Neural cell (in vitro differentiated cells): ENCODE measurements around the gene SPEM3. TPM values are rescaled to one million over a fixed set of nuclear protein-coding genes. Genes with fewer than 3 reads are reported as not detected.

ENCODE experiments used
- H2AFZ ChIP-seq: fragments of 200-600, 300-800 bp; sonication (generic), shearing (Covaris generic); 2 replicates; pipeline ENCODE4 v1.6.0; 2014; ENCODE audit warnings: low read depth, mild to moderate bottlenecking, antibody characterized with exemption, low read length, moderate library complexity
- H3F3A ChIP-seq: fragments of 200-600 bp; shearing (Covaris generic); 2 replicates; pipeline ENCODE4 v1.6.1; 2016; ENCODE audit warnings: mild to moderate bottlenecking, moderate library complexity, mixed read lengths, antibody characterized with exemption, low read length; ENCODE audit not compliant: insufficient read depth, poor library complexity, severe bottlenecking
- H3K27ac ChIP-seq: fragments of 200-600, 300-800 bp; sonication (generic), shearing (Covaris generic); 2 replicates; pipeline ENCODE4 v1.5.1; 2014; ENCODE audit warnings: mild to moderate bottlenecking, low read length, moderate library complexity
- H3K27me3 ChIP-seq: fragments of 300-800, 200-600 bp; sonication (generic), shearing (Covaris generic); 2 replicates; pipeline ENCODE4 v1.6.0; 2014; ENCODE audit warnings: mild to moderate bottlenecking, low read depth, low read length, moderate library complexity; ENCODE audit not compliant: insufficient read depth
- H3K36me3 ChIP-seq: fragments of 300-800, 200-600 bp; sonication (generic), shearing (Covaris generic); 2 replicates; pipeline ENCODE4 v1.5.1; 2014; ENCODE audit warnings: mild to moderate bottlenecking, antibody characterized with exemption, low read length, moderate library complexity; ENCODE audit not compliant: insufficient read depth
- H3K4me2 ChIP-seq: fragments of 300-800, 200-600 bp; sonication (generic), shearing (Covaris generic); 2 replicates; pipeline ENCODE4 v1.6.0; 2014; ENCODE audit warnings: mild to moderate bottlenecking, low read length
- H3K4me3 ChIP-seq: fragments of 300-800, 200-600 bp; sonication (generic), shearing (Covaris generic); 2 replicates; pipeline ENCODE4 v1.5.1; 2014; ENCODE audit warnings: mild to moderate bottlenecking, low read length, moderate library complexity
- H3K79me2 ChIP-seq: fragments of 200-600 bp; shearing (Covaris generic); replicated peaks from 2 replicates; pipeline ENCODE4 v1.6.0; 2014; ENCODE audit warnings: mild to moderate bottlenecking, low read length, moderate library complexity; ENCODE audit not compliant: insufficient read depth
- H3K9ac ChIP-seq: fragments of 300-800, 200-600 bp; sonication (generic), shearing (Covaris generic); 2 replicates; pipeline ENCODE4 v1.6.1; 2016; ENCODE audit warnings: mild to moderate bottlenecking, low read length, mixed read lengths
- H3K9me2 ChIP-seq: fragments of 200-600 bp; shearing (Covaris generic); 2 replicates; pipeline ENCODE4 v1.6.1; 2016; ENCODE audit warnings: mild to moderate bottlenecking, low read length, mixed read lengths; ENCODE audit not compliant: insufficient read depth
- H3K9me3 ChIP-seq: fragments of 200-600, 300-800 bp; sonication (generic), shearing (Covaris generic); 2 replicates; pipeline ENCODE4 v1.6.1; 2016; ENCODE audit warnings: mild to moderate bottlenecking, mixed run types, low read length, moderate library complexity, mixed read lengths
- H4K20me1 ChIP-seq: fragments of 200-600 bp; shearing (Covaris generic); 2 replicates; pipeline ENCODE4 v1.6.1; 2016; ENCODE audit warnings: mild to moderate bottlenecking, mixed run types; ENCODE audit not compliant: insufficient read depth
- CTCF ChIP-seq: fragments of 450-650 bp; IDR thresholded peaks from 2 replicates; pipeline ENCODE4 v1.5.1; 2014; ENCODE audit warnings: antibody characterized with exemption, mild to moderate bottlenecking, moderate library complexity; ENCODE audit not compliant: poor library complexity, severe bottlenecking
- EP300 ChIP-seq: fragments of 450-650 bp; conservative IDR thresholded peaks from 2 replicates; pipeline ENCODE4 v1.6.1; 2014; ENCODE audit warnings: antibody characterized with exemption, mild to moderate bottlenecking, moderate library complexity; ENCODE audit not compliant: poor library complexity, severe bottlenecking
- EZH2 ChIP-seq: fragments of 200-600, 300-800 bp; shearing (Covaris generic), sonication (generic); IDR thresholded peaks from 2 replicates; pipeline ENCODE4 v1.6.1; 2014; ENCODE audit warnings: antibody characterized with exemption, low read length, borderline replicate concordance, mild to moderate bottlenecking; ENCODE audit not compliant: insufficient read depth, poor library complexity, severe bottlenecking
- MXI1 ChIP-seq: fragments of 450-650 bp; conservative IDR thresholded peaks from 2 replicates; pipeline ENCODE4 v1.6.1; 2014; ENCODE audit warnings: antibody characterized with exemption, mild to moderate bottlenecking; ENCODE audit not compliant: poor library complexity, severe bottlenecking
- POLR2AphosphoS5 ChIP-seq: IDR thresholded peaks from 2 replicates; pipeline ENCODE4 v1.6.1; 2012
- RAD21 ChIP-seq: fragments of 450-650 bp; conservative IDR thresholded peaks from 2 replicates; pipeline ENCODE4 v1.6.1; 2014; ENCODE audit warnings: antibody characterized with exemption, mild to moderate bottlenecking, moderate library complexity
- REST ChIP-seq: IDR thresholded peaks from 2 replicates; pipeline ENCODE4 v1.6.1; 2012; ENCODE audit warnings: borderline replicate concordance
- SMC3 ChIP-seq: fragments of 450-650 bp; conservative IDR thresholded peaks from 2 replicates; pipeline ENCODE4 v1.6.1; 2014; ENCODE audit warnings: antibody characterized with exemption, mild to moderate bottlenecking, moderate library complexity; ENCODE audit not compliant: poor library complexity
- TAF1 ChIP-seq: IDR thresholded peaks from 2 replicates; pipeline ENCODE4 v1.6.1; 2012; ENCODE audit warnings: low read depth
- polyA plus RNA-seq: library from polyadenylated mRNA; depleted of rRNA; stranded (reverse); fragments of >200 nt; gene quantifications from 2 replicates; pipeline ENCODE4 v1.2.3, GENCODE V29; 2014

Gene SPEM3
- polyA plus RNA-seq, 1 donor from 2014 or later = not detected

GRCh38 chr17:7413346-7413985 lies 15.2 kb upstream of the SPEM3 start:
- H3K27me3 ChIP-seq = no peaks in the 10 kb centered on the region
- no peak overlapping the region for H3K27ac ChIP-seq
- H3K9ac ChIP-seq = no peak overlapping the region
- no peaks in the 10 kb centered on the region for H3K79me2 ChIP-seq
- H2AFZ ChIP-seq = no peak overlapping the region
- no peak overlapping the region for H3K4me3 ChIP-seq
- H3K9me3 ChIP-seq = no peaks in the 10 kb centered on the region
- no peaks in the 10 kb centered on the region for H3K36me3 ChIP-seq
- TF ChIP-seq EZH2 (no peak), TAF1 (no peak), EP300 (no peak), POLR2AphosphoS5 (no peak), REST (no peak), SMC3 (no peak), CTCF (no peak), RAD21 (no peak), MXI1 (no peak)
- no peak overlapping the region for H3K4me2 ChIP-seq
- no peaks in the 10 kb centered on the region for H3K9me2 ChIP-seq
- H4K20me1 ChIP-seq = peaks cover 4% of the 10 kb centered on the region
- H3F3A ChIP-seq = no peaks in the 10 kb centered on the region

GRCh38 chr17:7414837-7415236 lies 13.8 kb upstream of the SPEM3 start:
- Histone ChIP-seq H3K79me2 (no peaks in the 10 kb centered on the region), H3K36me3 (no peaks in the 10 kb centered on the region), H4K20me1 (peaks cover 4% of the 10 kb centered on the region), H3K9me2 (no peaks in the 10 kb centered on the region), H3K27me3 (no peaks in the 10 kb centered on the region), H3K4me2 (no peak overlapping the region), H3K9ac (no peak overlapping the region), H2AFZ (no peak overlapping the region), H3K4me3 (no peak overlapping the region), H3F3A (no peaks in the 10 kb centered on the region), H3K27ac (no peak overlapping the region), H3K9me3 (no peaks in the 10 kb centered on the region)
- no peak for TF ChIP-seq CTCF
- no peak for TF ChIP-seq POLR2AphosphoS5
- TF ChIP-seq EZH2 = no peak
- no peak for TF ChIP-seq EP300
- TF ChIP-seq TAF1 = no peak
- TF ChIP-seq MXI1 = no peak
- no peak for TF ChIP-seq SMC3
- TF ChIP-seq RAD21 = no peak
